Fibroblast of lung (primary cell): Measurements from ENCODE around the gene SNHG17. TPM values are rescaled to one million over a fixed set of nuclear protein-coding genes. Genes with fewer than 3 reads are reported as not detected.
A peak's percentile ranks its signal among the peaks of the same experiment; 100 is the strongest.

Experiments
- DNase-seq, 2 donors: peaks; one replicate each; pipeline versions ENCODE4 v3.0.0 to v3.0.0-alpha.2; 2010; ENCODE audit warnings: low read depth in 2 of 2
- H2AFZ ChIP-seq: 2 replicates; pipeline ENCODE4 v1.5.1; 2012; ENCODE audit warnings: low read length, control low read depth, inconsistent platforms
- H3K27ac ChIP-seq: 2 replicates; pipeline ENCODE4 v1.5.1; 2011; ENCODE audit warnings: low read length, control low read depth; ENCODE audit not compliant: insufficient read depth
- H3K27me3 ChIP-seq: 2 replicates; pipeline ENCODE4 v1.5.1; 2011; ENCODE audit warnings: mild to moderate bottlenecking, low read length; ENCODE audit not compliant: control insufficient read depth, insufficient read depth
- H3K36me3 ChIP-seq: 2 replicates; pipeline ENCODE4 v1.5.1; 2011; ENCODE audit warnings: low read length; ENCODE audit not compliant: control insufficient read depth, insufficient read depth
- H3K4me1 ChIP-seq: 2 replicates; pipeline ENCODE4 v1.5.1; 2011; ENCODE audit warnings: low read length; ENCODE audit not compliant: control insufficient read depth, insufficient read depth; ENCODE audit errors: extremely low read depth
- H3K4me2 ChIP-seq: 2 replicates; pipeline ENCODE4 v1.5.1; 2011; ENCODE audit warnings: low read length, control low read depth; ENCODE audit not compliant: insufficient read depth; ENCODE audit errors: extremely low read depth
- H3K4me3 ChIP-seq, 4 experiments: fragments of 200-600 bp in 1 of 4; sonication (generic) in 1 of 4; replicated peaks in 1 of 4; 2 replicates each; pipeline ENCODE4 v1.5.1; 2011 to 2016; ENCODE audit warnings: low read length in 4 of 4, low read depth in 3 of 4, mild to moderate bottlenecking in 3 of 4, control low read depth in 2 of 4, inconsistent platforms in 1 of 4, mixed read lengths in 1 of 4; ENCODE audit not compliant: insufficient read depth in 1 of 4; ENCODE audit errors: control extremely low read depth in 1 of 4
- H3K79me2 ChIP-seq: 2 replicates; pipeline ENCODE4 v1.5.1; 2012; ENCODE audit warnings: mild to moderate bottlenecking, low read length, inconsistent platforms; ENCODE audit not compliant: control insufficient read depth, insufficient read depth
- H3K9ac ChIP-seq: 2 replicates; pipeline ENCODE4 v1.5.1; 2011; ENCODE audit warnings: mild to moderate bottlenecking, low read length, control low read depth; ENCODE audit not compliant: insufficient read depth
- H3K9me3 ChIP-seq: 2 replicates; pipeline ENCODE4 v1.5.1; 2012; ENCODE audit warnings: low read depth, low read length; ENCODE audit not compliant: control insufficient read depth, insufficient read depth
- H4K20me1 ChIP-seq: 2 replicates; pipeline ENCODE4 v1.5.1; 2011; ENCODE audit warnings: low read length; ENCODE audit not compliant: control insufficient read depth, insufficient read depth; ENCODE audit errors: extremely low read depth
- CTCF ChIP-seq, 2 donors: IDR thresholded peaks in 1 of 2; conservative IDR thresholded peaks in 1 of 2; 1 replicate in 1 of 2; 2 replicates in 1 of 2; pipeline ENCODE4 v1.5.1; 2011 to 2012; ENCODE audit warnings: low read length in 2 of 2, control low read depth in 1 of 2, inconsistent platforms in 1 of 2, low read depth in 1 of 2, mild to moderate bottlenecking in 1 of 2
- EZH2 ChIP-seq: IDR thresholded peaks from 2 replicates; pipeline ENCODE4 v1.5.1; 2012; ENCODE audit warnings: low read length, control low read depth, mild to moderate bottlenecking; ENCODE audit errors: missing control alignments
- polyA plus RNA-seq, 2 donors: library from polyadenylated mRNA; depleted of rRNA in 1 of 2; stranded (reverse) in 1 of 2; unstranded in 1 of 2; fragments of >200 nt; gene quantifications; 2 replicates each; pipeline ENCODE4 v1.2.1, GENCODE V29; 2011 to 2012; ENCODE audit warnings: missing spikeins in 1 of 2
- total RNA-seq: library from RNA; depleted of rRNA; stranded (reverse); fragments of >200 nt; gene quantifications from 2 replicates; pipeline ENCODE4 v1.2.1, GENCODE V29; 2014

The SNHG17 gene
- total and polyA plus RNA-seq, 2 donors (not counting 1 experiment from before 2014, with no cell fraction given) = 10.6 to 15.0 TPM

GRCh38 chr20:38437796-38438195, 2.7 kb upstream of the SNHG17 start:
- Histone ChIP-seq H4K20me1 (no peaks in the 10 kb centered on the region), H3K27me3 (peaks cover 2% of the 10 kb centered on the region), H3K9ac (no peak overlapping the region), H3K9me3 (no peaks in the 10 kb centered on the region), H3K4me2 (no peak overlapping the region), H3K4me3 (no peak overlapping the region), H3K4me1 (peaks cover 4% of the 10 kb centered on the region), H3K36me3 (peaks cover 12% of the 10 kb centered on the region), H3K27ac (no peak overlapping the region), H2AFZ (no peak overlapping the region), H3K79me2 (peaks cover 24% of the 10 kb centered on the region)
- DNase-seq = no peak
- no peak for TF ChIP-seq EZH2
- TF ChIP-seq CTCF (conservative IDR thresholded peaks at IDR 0.05 in 1 of 2, IDR thresholded peaks at IDR 0.05 in 1 of 2; ENCODE audit: low read depth in 1 of 2, low read length in 2 of 2) = no peak

- Histone ChIP-seq H3K4me3 (peak overlapping the region in 1 of 4 experiments; percentile 95), H3K27ac (no peak overlapping the region), H3K27me3 (peaks cover 2% of the 10 kb centered on the region), H3K36me3 (peaks cover 32% of the 10 kb centered on the region), H3K79me2 (peaks cover 47% of the 10 kb centered on the region), H3K9ac (no peak overlapping the region), H4K20me1 (no peaks in the 10 kb centered on the region), H3K4me2 (no peak overlapping the region), H2AFZ (peak overlapping the region; percentile 25), H3K9me3 (no peaks in the 10 kb centered on the region), H3K4me1 (peaks cover 7% of the 10 kb centered on the region)
- peak in 1 of 2 donors; percentile 87 for DNase-seq
- TF ChIP-seq CTCF (conservative IDR thresholded peaks at IDR 0.05 in 1 of 2, IDR thresholded peaks at IDR 0.05 in 1 of 2; ENCODE audit: low read depth in 1 of 2, low read length in 2 of 2) = no peak
- no peak for TF ChIP-seq EZH2
Observed at GRCh38 chr20:38435555-38435939, 419 bp upstream of the SNHG17 start.

GRCh38 chr20:38434301-38434741, 807 bp downstream of the SNHG17 start:
- Histone ChIP-seq H4K20me1 (no peaks in the 10 kb centered on the region), H2AFZ (no peak overlapping the region), H3K4me3 (peak overlapping the region; percentile 84 to 95 (median 92)), H3K9ac (peak overlapping the region; percentile 87), H3K79me2 (peaks cover 52% of the 10 kb centered on the region), H3K4me2 (peak overlapping the region; percentile 99), H3K27me3 (peaks cover 2% of the 10 kb centered on the region), H3K36me3 (peaks cover 38% of the 10 kb centered on the region), H3K4me1 (peaks cover 7% of the 10 kb centered on the region), H3K27ac (peak overlapping the region; percentile 91), H3K9me3 (no peaks in the 10 kb centered on the region)
- TF ChIP-seq EZH2 (no peak), CTCF (conservative IDR thresholded peaks at IDR 0.05 in 1 of 2, IDR thresholded peaks at IDR 0.05 in 1 of 2; ENCODE audit: low read depth in 1 of 2, low read length in 2 of 2) (no peak)
- peak; percentile 18 to 23 for DNase-seq
